Tibial nerve (tissue), 4 donors: ENCODE measurements around the gene FGF18. TPM values are rescaled to one million over a fixed set of nuclear protein-coding genes. Genes with fewer than 3 reads are reported as not detected.

Experiments used
- DNase-seq, 2 donors: peaks; one replicate each; pipeline ENCODE4 v3.0.0-alpha.2; 2019; ENCODE audit warnings: low spot score in 2 of 2
- H3K27ac ChIP-seq, 4 donors: fragments of 200-600 bp; sonication (generic) in 3 of 4; one replicate each; pipeline ENCODE4 v1.5.1; 2017 to 2019; ENCODE audit warnings: mild to moderate bottlenecking in 1 of 4
- H3K27me3 ChIP-seq, 2 donors: fragments of 200-600 bp; sonication (generic) in 1 of 2; one replicate each; pipeline versions ENCODE4 v1.5.1 to v1.6.0; 2017 to 2019
- H3K36me3 ChIP-seq, 3 donors: fragments of 200-600 bp; sonication (generic); one replicate each; pipeline ENCODE4 v1.5.1; 2018 to 2019
- H3K4me1 ChIP-seq, 4 donors: fragments of 200-600 bp; sonication (generic) in 3 of 4; one replicate each; pipeline ENCODE4 v1.5.1; 2017 to 2019
- H3K4me3 ChIP-seq, 4 donors: fragments of 200-600 bp; sonication (generic) in 3 of 4; one replicate each; pipeline ENCODE4 v1.5.1; 2017 to 2019; ENCODE audit warnings: mild to moderate bottlenecking in 1 of 4, moderate library complexity in 1 of 4
- H3K9me3 ChIP-seq, 4 donors: fragments of 200-600 bp; sonication (generic) in 3 of 4; one replicate each; pipeline ENCODE4 v1.5.1; 2017 to 2019
- EP300 ChIP-seq, 2 donors: sonication (generic); formaldehyde crosslinking; IDR thresholded peaks; one replicate each; pipeline ENCODE4 v1.6.1; 2017; ENCODE audit warnings: antibody characterized with exemption in 2 of 2, mild to moderate bottlenecking in 1 of 2
- POLR2A ChIP-seq, 2 donors: fragments of 450-650 bp; IDR thresholded peaks; one replicate each; pipeline ENCODE4 v1.6.1; 2017; ENCODE audit warnings: antibody characterized with exemption in 2 of 2, mild to moderate bottlenecking in 2 of 2, moderate library complexity in 2 of 2
- WGBS, 2 donors: methylation state at CpG; one replicate each; pipeline ENCODE4 v1.1.5; 2018; 5-methylcytosine and 5-hydroxymethylcytosine counted together
- total RNA-seq, 4 donors: library from RNA; depleted of rRNA; stranded (reverse); fragments of >200 nt; gene quantifications; one replicate each; pipeline ENCODE4 v1.1.0, GENCODE V29; 2016
- TF ChIP-seq, protein P1 (sequence below), 5 experiments: fragments of 200-600 bp in 3 of 5; fragments of 450-650 bp in 2 of 5; sonication (generic) in 3 of 5; IDR thresholded peaks; one replicate each; pipeline ENCODE4 v1.5.1; 2016 to 2019; ENCODE audit warnings: antibody characterized with exemption in 5 of 5, mild to moderate bottlenecking in 3 of 5, moderate library complexity in 2 of 5

Gene FGF18
- total RNA-seq, 4 donors from 2014 or later: 2.4 to 6.9 (median 6.4) TPM

DNA sequence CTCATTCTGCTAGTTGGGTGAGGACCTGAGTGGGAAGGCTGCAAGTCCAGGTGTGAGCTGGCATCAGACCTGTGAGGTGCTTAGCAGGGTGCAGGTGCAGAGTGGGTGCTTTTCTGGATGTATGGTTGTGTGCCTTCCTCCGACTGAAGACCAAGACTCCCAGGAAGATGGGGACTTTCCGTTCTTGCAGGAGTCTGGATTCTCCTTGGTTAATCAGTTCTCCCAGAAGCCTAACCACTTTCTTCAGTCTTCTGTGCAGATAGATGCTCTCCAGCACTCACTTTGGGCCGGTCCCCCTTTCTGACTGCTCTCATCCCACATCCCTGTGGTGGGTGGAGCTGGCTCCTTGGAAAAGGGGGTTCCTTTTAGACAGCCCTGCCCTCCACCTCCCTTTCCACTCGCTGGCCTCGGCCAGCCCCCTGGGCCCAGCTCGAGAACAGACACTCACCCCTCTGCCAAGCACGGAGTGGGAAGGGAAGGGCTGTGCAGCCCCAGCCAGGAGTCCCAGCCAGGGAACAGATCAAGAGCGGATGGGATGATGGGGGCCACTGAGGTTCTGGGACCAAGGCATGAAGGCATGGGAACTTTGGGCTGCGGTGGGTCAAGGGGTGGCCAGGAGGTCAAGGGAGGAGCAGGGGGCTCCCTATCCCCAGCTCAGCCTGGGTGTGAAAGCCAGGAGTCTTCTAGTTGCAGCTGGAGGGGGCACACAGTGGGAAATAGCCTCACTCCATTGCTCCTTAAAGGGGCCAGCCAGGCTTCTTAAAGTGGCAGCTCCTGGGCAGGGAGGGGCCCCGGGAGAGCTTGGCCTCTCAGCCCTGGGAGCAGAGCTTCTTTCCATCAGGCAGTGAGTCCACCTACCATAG lies 62.4 kb downstream of the FGF18 start:
- Histone ChIP-seq H3K27ac (no peak overlapping the region), H3K27me3 (no peaks in the 10 kb centered on the region), H3K36me3 (no peaks in the 10 kb centered on the region), H3K9me3 (no peaks in the 10 kb centered on the region), H3K4me3 (no peak overlapping the region), H3K4me1 (peaks cover 0 to 27% (median 3%) of the 10 kb centered on the region in 4 donors)
- DNase-seq: no peak
- TF ChIP-seq, protein P1, sequence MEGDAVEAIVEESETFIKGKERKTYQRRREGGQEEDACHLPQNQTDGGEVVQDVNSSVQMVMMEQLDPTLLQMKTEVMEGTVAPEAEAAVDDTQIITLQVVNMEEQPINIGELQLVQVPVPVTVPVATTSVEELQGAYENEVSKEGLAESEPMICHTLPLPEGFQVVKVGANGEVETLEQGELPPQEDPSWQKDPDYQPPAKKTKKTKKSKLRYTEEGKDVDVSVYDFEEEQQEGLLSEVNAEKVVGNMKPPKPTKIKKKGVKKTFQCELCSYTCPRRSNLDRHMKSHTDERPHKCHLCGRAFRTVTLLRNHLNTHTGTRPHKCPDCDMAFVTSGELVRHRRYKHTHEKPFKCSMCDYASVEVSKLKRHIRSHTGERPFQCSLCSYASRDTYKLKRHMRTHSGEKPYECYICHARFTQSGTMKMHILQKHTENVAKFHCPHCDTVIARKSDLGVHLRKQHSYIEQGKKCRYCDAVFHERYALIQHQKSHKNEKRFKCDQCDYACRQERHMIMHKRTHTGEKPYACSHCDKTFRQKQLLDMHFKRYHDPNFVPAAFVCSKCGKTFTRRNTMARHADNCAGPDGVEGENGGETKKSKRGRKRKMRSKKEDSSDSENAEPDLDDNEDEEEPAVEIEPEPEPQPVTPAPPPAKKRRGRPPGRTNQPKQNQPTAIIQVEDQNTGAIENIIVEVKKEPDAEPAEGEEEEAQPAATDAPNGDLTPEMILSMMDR (IDR thresholded peaks at IDR 0.05): no peak
- TF ChIP-seq POLR2A (IDR thresholded peaks at IDR 0.05): no peak
- TF ChIP-seq EP300 (IDR thresholded peaks at IDR 0.05): no peak
- WGBS, 2 donors: 52 to 73% methylated on average over 9 to 10 of the region's 10 CpGs

DNA sequence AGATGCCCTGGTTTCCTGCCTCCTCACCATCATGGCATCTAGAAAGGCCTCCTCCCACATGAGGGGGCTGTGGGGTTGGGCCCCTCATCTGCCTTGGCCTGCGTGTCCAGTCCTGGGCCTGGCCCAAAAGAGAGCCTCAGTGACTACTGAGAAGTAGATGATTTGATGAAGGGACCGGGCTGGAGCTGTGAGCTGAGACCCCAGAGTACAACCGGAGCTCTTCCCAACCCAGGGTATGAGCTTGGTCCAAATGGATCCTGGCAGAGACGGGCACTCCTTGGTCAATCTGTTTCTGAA lies 62.9 kb downstream of the FGF18 start:
- 75 to 76% methylated on average over 4 of the region's 4 CpGs for WGBS, 2 donors
- no peak for DNase-seq

DNA sequence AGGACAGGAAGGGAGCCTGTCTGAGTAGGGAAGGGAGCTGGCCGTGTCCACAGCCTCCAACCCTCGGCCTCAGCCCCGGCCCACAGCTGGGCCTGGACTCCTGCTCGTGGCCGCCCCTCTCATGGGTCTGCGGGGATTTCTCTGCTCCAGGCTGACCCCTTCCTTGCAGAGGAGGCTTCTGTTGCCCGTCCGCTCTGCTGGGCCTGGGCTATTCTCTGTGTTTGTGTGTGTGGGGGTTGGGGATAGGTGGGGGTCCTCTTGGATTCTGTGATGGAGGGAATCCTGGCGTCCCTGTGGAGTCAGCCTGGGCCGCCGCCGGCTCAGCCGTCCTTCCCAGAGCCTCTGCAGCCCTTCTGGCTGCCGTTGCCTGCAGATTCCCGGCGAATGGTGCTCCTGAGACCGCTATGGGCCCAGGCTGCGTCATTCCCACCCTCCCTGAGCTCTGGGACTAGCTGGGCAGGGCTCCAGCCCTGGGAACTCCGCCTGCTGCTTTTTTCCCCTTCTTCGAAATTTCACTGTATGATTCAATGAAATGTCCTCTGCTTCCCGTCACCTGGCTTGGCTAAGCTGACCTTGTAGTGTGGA lies 64.2 kb downstream of the FGF18 start:
- TF ChIP-seq POLR2A (IDR thresholded peaks at IDR 0.05) (no peak), EP300 (IDR thresholded peaks at IDR 0.05) (peak in 1 of 2 donors; percentile 76)
- TF ChIP-seq, protein P1 (IDR thresholded peaks at IDR 0.05): no peak
- 53 to 54% methylated on average over 15 to 18 of the region's 21 CpGs for WGBS, 2 donors
- H3K4me3 ChIP-seq: no peak overlapping the region
- H3K9me3 ChIP-seq: no peaks in the 10 kb centered on the region
- no peaks in the 10 kb centered on the region for H3K36me3 ChIP-seq
- no peaks in the 10 kb centered on the region for H3K27me3 ChIP-seq
- DNase-seq: peak; percentile 63 to 68
- peak overlapping the region in 2 of 4 donors; percentile 7 to 77 for H3K27ac ChIP-seq
- H3K4me1 ChIP-seq: peaks cover 0 to 27% (median 3%) of the 10 kb centered on the region in 4 donors

More for the DNA sequence above, 62.9 kb downstream of the FGF18 start:
- no peaks in the 10 kb centered on the region for H3K9me3 ChIP-seq
- H3K4me1 ChIP-seq: peaks cover 0 to 27% (median 3%) of the 10 kb centered on the region in 4 donors
- no peak overlapping the region for H3K27ac ChIP-seq
- H3K36me3 ChIP-seq: no peaks in the 10 kb centered on the region
- H3K27me3 ChIP-seq: no peaks in the 10 kb centered on the region
- no peak for TF ChIP-seq EP300 (IDR thresholded peaks at IDR 0.05)
- H3K4me3 ChIP-seq: no peak overlapping the region

DNA sequence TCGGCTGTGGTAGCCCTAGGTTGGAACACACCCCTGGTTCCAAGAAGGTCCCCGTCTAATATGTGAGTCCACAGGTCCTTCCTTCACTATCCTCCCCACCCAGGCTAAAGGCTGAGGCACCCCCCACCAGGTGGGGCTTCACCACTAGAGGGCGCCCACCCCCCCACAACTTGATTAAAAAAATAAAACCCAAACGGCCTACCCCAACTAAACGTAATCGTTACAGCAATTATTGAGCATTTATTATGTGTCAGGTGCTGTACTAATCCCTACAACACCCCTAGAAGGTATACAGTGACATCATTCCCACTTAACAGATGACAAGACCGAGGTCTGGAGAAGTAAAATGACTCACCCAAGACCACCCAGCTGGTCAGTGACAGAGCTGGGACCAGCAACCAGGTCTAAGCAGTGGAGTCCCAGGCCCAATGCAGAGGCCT lies 65.0 kb downstream of the FGF18 start:
- peak overlapping the region in 1 of 4 donors; percentile 52 for H3K27ac ChIP-seq
- no peaks in the 10 kb centered on the region for H3K36me3 ChIP-seq
- H3K9me3 ChIP-seq: no peaks in the 10 kb centered on the region
- peak in 1 of 2 donors; percentile 33 for DNase-seq
- TF ChIP-seq POLR2A (IDR thresholded peaks at IDR 0.05) (no peak), EP300 (IDR thresholded peaks at IDR 0.05) (no peak)
- TF ChIP-seq, protein P1 (IDR thresholded peaks at IDR 0.05): peak; percentile 35 to 78 (median 47)
- H3K4me1 ChIP-seq: peaks cover 0 to 27% (median 3%) of the 10 kb centered on the region in 4 donors
- 34 to 37% methylated on average over 6 to 7 of the region's 7 CpGs for WGBS, 2 donors
- no peak overlapping the region for H3K4me3 ChIP-seq
- H3K27me3 ChIP-seq: no peaks in the 10 kb centered on the region

DNA sequence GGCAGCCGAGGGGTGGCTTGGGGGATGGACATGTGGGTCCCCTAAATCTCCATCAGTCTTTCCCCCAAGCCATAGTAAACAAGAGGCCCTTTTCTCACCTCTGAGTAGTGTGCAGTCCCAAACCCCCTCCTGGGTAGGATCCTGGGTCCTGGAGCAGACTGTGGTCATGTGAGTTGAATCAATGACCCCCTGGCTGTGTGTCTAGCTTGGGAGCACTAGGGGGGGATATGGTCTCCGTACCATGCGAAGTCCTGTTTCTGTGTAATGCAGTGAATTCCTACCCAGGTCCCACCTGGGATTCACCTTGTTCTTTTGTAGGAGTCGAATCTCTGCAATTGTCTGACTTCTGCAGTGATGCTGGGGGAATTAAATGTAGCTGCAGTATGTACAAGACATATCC lies 66.2 kb downstream of the FGF18 start:
- Histone ChIP-seq H3K36me3 (no peaks in the 10 kb centered on the region), H3K27me3 (no peaks in the 10 kb centered on the region), H3K27ac (no peak overlapping the region), H3K4me1 (peaks cover 0 to 27% (median 3%) of the 10 kb centered on the region in 4 donors), H3K4me3 (no peak overlapping the region), H3K9me3 (no peaks in the 10 kb centered on the region)
- TF ChIP-seq, protein P1 (IDR thresholded peaks at IDR 0.05): no peak
- TF ChIP-seq POLR2A (IDR thresholded peaks at IDR 0.05): no peak
- no peak for DNase-seq
- 80% methylated on average over 4 of the region's 4 CpGs for WGBS, 2 donors
